Measurements from ENCODE around the gene TTC14. TPM values are rescaled to one million over a fixed set of nuclear protein-coding genes. Genes with fewer than 3 reads are reported as not detected.

The TTC14 gene
- total and polyA plus RNA-seq, 9 of the 15 experiments (the other 6 are each of a cell fraction or from before 2014, with no cell fraction given) = 10.0 to 61.9 (median 27.0) TPM

GRCh38 chr3:180575571-180575970 is 26.4 kb upstream of the TTC14 start (continued):
- TF ChIP-seq, protein P1, sequence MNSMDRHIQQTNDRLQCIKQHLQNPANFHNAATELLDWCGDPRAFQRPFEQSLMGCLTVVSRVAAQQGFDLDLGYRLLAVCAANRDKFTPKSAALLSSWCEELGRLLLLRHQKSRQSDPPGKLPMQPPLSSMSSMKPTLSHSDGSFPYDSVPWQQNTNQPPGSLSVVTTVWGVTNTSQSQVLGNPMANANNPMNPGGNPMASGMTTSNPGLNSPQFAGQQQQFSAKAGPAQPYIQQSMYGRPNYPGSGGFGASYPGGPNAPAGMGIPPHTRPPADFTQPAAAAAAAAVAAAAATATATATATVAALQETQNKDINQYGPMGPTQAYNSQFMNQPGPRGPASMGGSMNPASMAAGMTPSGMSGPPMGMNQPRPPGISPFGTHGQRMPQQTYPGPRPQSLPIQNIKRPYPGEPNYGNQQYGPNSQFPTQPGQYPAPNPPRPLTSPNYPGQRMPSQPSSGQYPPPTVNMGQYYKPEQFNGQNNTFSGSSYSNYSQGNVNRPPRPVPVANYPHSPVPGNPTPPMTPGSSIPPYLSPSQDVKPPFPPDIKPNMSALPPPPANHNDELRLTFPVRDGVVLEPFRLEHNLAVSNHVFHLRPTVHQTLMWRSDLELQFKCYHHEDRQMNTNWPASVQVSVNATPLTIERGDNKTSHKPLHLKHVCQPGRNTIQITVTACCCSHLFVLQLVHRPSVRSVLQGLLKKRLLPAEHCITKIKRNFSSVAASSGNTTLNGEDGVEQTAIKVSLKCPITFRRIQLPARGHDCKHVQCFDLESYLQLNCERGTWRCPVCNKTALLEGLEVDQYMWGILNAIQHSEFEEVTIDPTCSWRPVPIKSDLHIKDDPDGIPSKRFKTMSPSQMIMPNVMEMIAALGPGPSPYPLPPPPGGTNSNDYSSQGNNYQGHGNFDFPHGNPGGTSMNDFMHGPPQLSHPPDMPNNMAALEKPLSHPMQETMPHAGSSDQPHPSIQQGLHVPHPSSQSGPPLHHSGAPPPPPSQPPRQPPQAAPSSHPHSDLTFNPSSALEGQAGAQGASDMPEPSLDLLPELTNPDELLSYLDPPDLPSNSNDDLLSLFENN (IDR thresholded peaks at IDR 0.05; ENCODE audit: low read depth in 2 of 2, low read length in 2 of 2) = no peak
- TF ChIP-seq SMARCB1 (IDR thresholded peaks at IDR 0.05; ENCODE audit: insufficient read length, low read depth) (no peak), ZNF785 (CRISPR knock-in tag; IDR thresholded peaks at IDR 0.05) (no peak), PHF20 (IDR thresholded peaks at IDR 0.05; ENCODE audit: partially characterized antibody) (no peak)

DNA sequence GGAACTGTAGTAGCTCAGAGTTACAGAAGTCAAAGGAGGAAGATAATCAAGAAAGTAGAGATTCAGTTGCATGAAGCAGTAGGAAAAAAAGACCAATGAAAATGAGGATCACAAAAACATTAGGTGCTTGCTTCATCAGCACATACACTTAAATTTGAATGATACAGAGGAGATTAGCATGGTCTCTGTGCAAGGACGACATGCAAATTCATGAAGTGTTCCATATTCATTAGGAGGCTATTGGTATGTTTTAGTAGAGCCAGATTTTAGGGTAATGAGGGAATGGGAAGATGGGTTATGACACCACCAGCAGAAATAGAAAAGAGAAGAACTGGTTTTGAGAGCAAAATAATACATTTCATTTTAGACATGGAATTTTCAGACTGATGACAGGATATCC is 21.0 kb upstream of the TTC14 start:
- no peak overlapping the region for H2AFZ ChIP-seq (ENCODE audit: low read depth, low read length)
- H3K4me2 ChIP-seq (ENCODE audit: insufficient read depth, low read length) = no peak overlapping the region
- FAIRE-seq = no peak
- in situ Hi-C loops (cut with MboI) = no loop called here
- no peaks in the 10 kb centered on the region for H3K27me3 ChIP-seq (ENCODE audit: control insufficient read depth in 2 of 2, insufficient read depth in 2 of 2, low read length in 2 of 2)
- no peaks in the 10 kb centered on the region for H3K9me3 ChIP-seq (replicated peaks; ENCODE audit: control insufficient read depth, insufficient read depth, low read depth, low read length)
- H3K9ac ChIP-seq (ENCODE audit: insufficient read depth in 1 of 2, low read depth in 2 of 2, low read length in 2 of 2) = no peak overlapping the region
- WGBS (ENCODE audit: insufficient coverage, low coverage, missing lambda C conversion rate) = 0% methylated on average over 1 of the region's 1 CpG
- CTCF ChIA-PET (ENCODE audit: low intra/inter-chr PET ratio) = no interaction called here
- H3K79me2 ChIP-seq (ENCODE audit: control insufficient read depth, insufficient read depth, low read length) = no peaks in the 10 kb centered on the region
- no peak for ATAC-seq
- POLR2A ChIA-PET = no interaction called here
- intact Hi-C loops (cut with micrococcal nuclease) = no loop called here
- H3K27ac ChIP-seq (ENCODE audit: extremely low read depth, low read depth, low read length) = no peak overlapping the region
- no peaks in the 10 kb centered on the region for H3K4me1 ChIP-seq (replicated peaks in 1 of 2; ENCODE audit: control insufficient read depth in 2 of 2, insufficient read depth in 2 of 2, low read length in 2 of 2)
- H3K36me3 ChIP-seq (ENCODE audit: control insufficient read depth, insufficient read depth, low read length) = no peaks in the 10 kb centered on the region
- H3K4me3 ChIP-seq = no peak overlapping the region
- H4K20me1 ChIP-seq (replicated peaks; ENCODE audit: control insufficient read depth, insufficient read depth, low read length) = no peaks in the 10 kb centered on the region
- no peak for DNase-seq (ENCODE audit: extremely low read depth in 1 of 4, low spot score in 3 of 4)
- H3K9me1 ChIP-seq (ENCODE audit: control insufficient read depth, insufficient read depth, low read length) = no peaks in the 10 kb centered on the region
- BruUV-seq (replicated peaks) = no TSS peak
- no peak for TF ChIP-seq BMI1 (IDR thresholded peaks at IDR 0.05; ENCODE audit: low read length)
- no peak for TF ChIP-seq MED1 (CRISPR knock-in tag; IDR thresholded peaks at IDR 0.05; ENCODE audit: borderline replicate concordance)
- TF ChIP-seq SAFB2 (IDR thresholded peaks at IDR 0.05; ENCODE audit: borderline replicate concordance, low read depth, low read length, severe bottlenecking) = no peak
- no peak for TF ChIP-seq SRF (CRISPR knock-in tag; IDR thresholded peaks at IDR 0.05)
- TF ChIP-seq ARID4B (CRISPR knock-in tag; IDR thresholded peaks at IDR 0.05) = no peak
- no peak for TF ChIP-seq MCM7 (IDR thresholded peaks at IDR 0.05)
- TF ChIP-seq ZFP30 (CRISPR knock-in tag; IDR thresholded peaks at IDR 0.05; ENCODE audit: borderline replicate concordance) = no peak
- TF ChIP-seq NR0B1 (IDR thresholded peaks at IDR 0.05; ENCODE audit: partially characterized antibody) = no peak

Data from K562 (cell line).